IPS DF 6.9 (cell line): ENCODE measurements around the gene NPHP1.
"Not testable (repeated sequence)": the region's sequence is repeated elsewhere in the genome, so short reads cannot be mapped to it uniquely, and the experiment has no call there.

Source experiments
- DNase-seq: peaks from one replicate; pipeline ENCODE4 v3.0.0-alpha.2; 2013; ENCODE audit warnings: low read depth, low spot score
- H3K27ac ChIP-seq: one replicate; pipeline ENCODE4 v1.5.1; 2013; ENCODE audit warnings: low read length, control low read depth
- H3K27me3 ChIP-seq: 2 replicates; pipeline ENCODE4 v1.6.1; 2013; ENCODE audit warnings: mild to moderate bottlenecking, low read length; ENCODE audit not compliant: control insufficient read depth, insufficient read depth
- H3K36me3 ChIP-seq: 2 replicates; pipeline ENCODE4 v1.6.1; 2013; ENCODE audit warnings: low read length; ENCODE audit not compliant: control insufficient read depth, insufficient read depth
- H3K4me1 ChIP-seq: 2 replicates; pipeline ENCODE4 v1.6.1; 2013; ENCODE audit warnings: low read length; ENCODE audit not compliant: control insufficient read depth, insufficient read depth
- H3K4me3 ChIP-seq: 2 replicates; pipeline ENCODE4 v1.5.1; 2013; ENCODE audit warnings: mild to moderate bottlenecking, low read length
- H3K9me3 ChIP-seq: 2 replicates; pipeline ENCODE4 v1.6.1; 2013; ENCODE audit warnings: low read length, inconsistent platforms; ENCODE audit not compliant: control insufficient read depth, insufficient read depth
- WGBS: extraction: QIAGEN DNeasy Blood & Tissue Kit; methylation state at CpG from one replicate; pipeline ENCODE4 v1.1.7; 2013; ENCODE audit warnings: mixed read lengths, missing lambda C conversion rate; ENCODE audit not compliant: insufficient read length, insufficient coverage; 5-methylcytosine and 5-hydroxymethylcytosine counted together

NPHP1 gene

GRCh38 chr2:110101901-110102803 is 102.7 kb downstream of the NPHP1 start:
- H3K27me3 ChIP-seq: no peaks in the 10 kb centered on the region
- no peaks in the 10 kb centered on the region for H3K36me3 ChIP-seq
- no peaks in the 10 kb centered on the region for H3K9me3 ChIP-seq
- no peak for DNase-seq
- H3K4me3 ChIP-seq: no peak overlapping the region
- no peaks in the 10 kb centered on the region for H3K4me1 ChIP-seq
- no CpG with 5 or more reads among the region's 9 CpGs for WGBS
- H3K27ac ChIP-seq: no peak overlapping the region

GRCh38 chr2:110101280-110101844 is 103.5 kb downstream of the NPHP1 start:
- Histone ChIP-seq H3K9me3 (no peaks in the 10 kb centered on the region), H3K27me3 (no peaks in the 10 kb centered on the region), H3K4me1 (no peaks in the 10 kb centered on the region), H3K27ac (no peak overlapping the region), H3K4me3 (no peak overlapping the region), H3K36me3 (no peaks in the 10 kb centered on the region)
- no peak for DNase-seq
- no CpG with 5 or more reads among the region's 11 CpGs for WGBS

- H3K4me1 ChIP-seq, H3K4me3 ChIP-seq, H3K9me3 ChIP-seq, H3K27me3 ChIP-seq, H3K36me3 ChIP-seq, H3K27ac ChIP-seq, DNase-seq: not testable (repeated sequence)
- WGBS: no CpG with 5 or more reads among the region's 4 CpGs
Measured at GRCh38 chr2:110100880-110101279, 103.9 kb downstream of the NPHP1 start.

GRCh38 chr2:110100480-110100879 is 104.3 kb downstream of the NPHP1 start:
- no peaks in the 10 kb centered on the region for H3K27me3 ChIP-seq
- no peaks in the 10 kb centered on the region for H3K36me3 ChIP-seq
- no peak overlapping the region for H3K4me3 ChIP-seq
- no peaks in the 10 kb centered on the region for H3K4me1 ChIP-seq
- no peak for DNase-seq
- no peaks in the 10 kb centered on the region for H3K9me3 ChIP-seq
- H3K27ac ChIP-seq: no peak overlapping the region
- WGBS: no CpG with 5 or more reads among the region's 8 CpGs

- H3K4me3 ChIP-seq: no peak overlapping the region
- no peaks in the 10 kb centered on the region for H3K9me3 ChIP-seq
- H3K27me3 ChIP-seq: no peaks in the 10 kb centered on the region
- no peak overlapping the region for H3K27ac ChIP-seq
- no peaks in the 10 kb centered on the region for H3K36me3 ChIP-seq
- DNase-seq: no peak
- no peaks in the 10 kb centered on the region for H3K4me1 ChIP-seq
- no CpG with 5 or more reads among the region's 10 CpGs for WGBS
Measured at GRCh38 chr2:110099471-110100225, 105.2 kb downstream of the NPHP1 start.

GRCh38 chr2:110099038-110099425 is 105.8 kb downstream of the NPHP1 start:
- no peaks in the 10 kb centered on the region for H3K9me3 ChIP-seq
- H3K4me1 ChIP-seq: no peaks in the 10 kb centered on the region
- H3K4me3 ChIP-seq: no peak overlapping the region
- no peak for DNase-seq
- H3K27ac ChIP-seq: no peak overlapping the region
- WGBS: no CpG with 5 or more reads among the region's 6 CpGs
- no peaks in the 10 kb centered on the region for H3K36me3 ChIP-seq
- no peaks in the 10 kb centered on the region for H3K27me3 ChIP-seq

GRCh38 chr2:110097506-110098220 is 107.2 kb downstream of the NPHP1 start:
- Histone ChIP-seq H3K4me3 (no peak overlapping the region), H3K4me1 (no peaks in the 10 kb centered on the region), H3K36me3 (no peaks in the 10 kb centered on the region), H3K27ac (no peak overlapping the region), H3K9me3 (no peaks in the 10 kb centered on the region), H3K27me3 (no peaks in the 10 kb centered on the region)
- no CpG with 5 or more reads among the region's 14 CpGs for WGBS
- no peak for DNase-seq

GRCh38 chr2:110095994-110096633 is 108.7 kb downstream of the NPHP1 start:
- no peak for DNase-seq
- Histone ChIP-seq H3K4me3 (no peak overlapping the region), H3K27ac (no peak overlapping the region), H3K4me1 (no peaks in the 10 kb centered on the region), H3K36me3 (no peaks in the 10 kb centered on the region), H3K9me3 (no peaks in the 10 kb centered on the region), H3K27me3 (no peaks in the 10 kb centered on the region)
- no CpG with 5 or more reads among the region's 8 CpGs for WGBS

GRCh38 chr2:110094884-110095534 is 109.8 kb downstream of the NPHP1 start:
- not testable (repeated sequence) for H3K27ac ChIP-seq, DNase-seq, H3K9me3 ChIP-seq, H3K4me3 ChIP-seq, H3K4me1 ChIP-seq, H3K36me3 ChIP-seq, H3K27me3 ChIP-seq
- WGBS: no CpG with 5 or more reads among the region's 6 CpGs
